Hematopoietic multipotent progenitor cell treated with erythropoietin and hydrocortisone succinate and interleukin-3 and kit ligand, for 15 days (in vitro differentiated cells): Measurements from ENCODE around the gene ENOX2.
"Not testable (repeated sequence)": the region's sequence is repeated elsewhere in the genome, so short reads cannot be mapped to it uniquely, and the experiment has no call there.

ENCODE experiments used
- DNase-seq: peaks from one replicate; pipeline ENCODE4 v3.0.0-alpha.2; 2015; ENCODE audit warnings: low spot score

The ENOX2 gene

DNA sequence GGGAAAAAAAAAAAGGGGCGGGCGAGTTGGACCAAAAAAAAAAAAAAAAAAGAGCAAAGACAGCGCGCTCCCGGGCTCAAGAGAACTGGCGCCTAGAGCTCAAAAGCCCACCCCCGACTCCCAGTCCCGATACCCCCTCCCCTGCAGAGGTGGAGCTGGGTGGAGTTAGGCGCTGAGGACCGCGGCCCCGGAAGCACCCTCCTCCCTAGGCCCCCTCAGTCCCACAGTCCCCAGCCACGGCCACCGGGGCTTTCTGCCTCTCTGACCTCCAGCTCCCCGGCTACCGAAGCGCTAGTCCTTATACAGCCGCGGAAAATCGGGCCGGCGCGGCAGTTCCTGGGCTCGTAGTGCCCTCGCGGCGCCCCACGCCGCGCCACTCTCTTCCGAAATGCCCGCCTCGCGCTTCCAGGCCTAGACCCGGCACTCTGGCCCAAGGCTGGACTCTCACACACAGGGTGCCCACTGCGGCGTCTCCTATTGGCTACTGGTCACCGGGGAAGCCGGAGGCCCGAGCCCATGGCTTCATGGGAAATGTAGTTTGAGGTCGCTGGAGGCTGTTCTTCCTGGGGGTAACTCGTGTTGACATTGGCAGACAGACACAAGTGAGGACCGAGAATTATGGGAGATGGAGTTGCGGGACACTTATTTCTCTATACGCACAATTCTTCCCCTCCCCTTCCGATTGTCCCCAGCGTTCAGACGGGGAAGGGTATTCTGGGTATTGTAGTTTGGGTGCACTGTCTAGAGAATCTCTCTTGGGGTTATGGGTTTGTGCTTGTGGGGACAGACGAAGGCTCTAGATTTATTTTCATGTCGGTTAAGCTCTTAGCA, at the start of gene ENOX2:
TSS of gene ENOX2 (minus strand) at position 427 of the 831 bp plus-strand sequence. CDS start 199,993 bp downstream, outside the sequence.
- DNase-seq: peak; percentile 79

DNA sequence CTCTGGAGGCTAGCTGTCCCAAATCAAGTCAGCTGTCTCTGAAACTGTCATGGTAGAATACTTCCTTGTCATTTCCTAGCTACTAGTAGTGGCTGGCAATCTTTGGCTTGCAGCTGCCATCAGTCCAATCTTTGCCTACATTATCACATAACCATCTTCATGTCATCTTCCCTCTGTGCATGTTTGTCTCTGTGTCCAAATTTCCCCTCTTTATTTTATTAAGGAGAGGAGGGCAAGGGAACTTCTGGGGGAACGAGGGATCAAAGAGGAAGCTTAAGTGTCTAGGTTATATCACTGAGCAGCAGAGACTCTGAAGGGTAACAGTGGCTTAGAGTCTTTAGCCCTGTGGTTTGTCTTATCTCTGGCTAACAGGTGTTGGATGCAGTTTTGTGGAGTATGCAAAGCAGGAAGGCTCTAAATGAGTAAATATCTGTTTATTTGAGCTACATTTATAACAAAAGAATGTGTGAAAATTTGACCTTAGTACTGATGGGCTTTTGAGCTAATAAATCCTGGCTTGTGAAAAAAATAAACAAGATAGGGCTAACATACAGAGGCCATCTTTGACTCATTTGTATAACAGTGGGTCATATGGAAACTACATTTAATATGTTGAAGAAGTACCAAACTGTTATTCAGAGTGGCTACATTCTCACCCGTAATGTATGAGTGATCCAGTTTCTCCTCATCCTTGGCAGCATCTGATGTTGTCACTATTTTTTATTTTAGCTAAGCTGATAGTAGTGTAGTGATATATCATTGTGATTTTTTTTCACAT, 49.4 kb upstream of the ENOX2 start:
- DNase-seq: peak; percentile 28

DNA sequence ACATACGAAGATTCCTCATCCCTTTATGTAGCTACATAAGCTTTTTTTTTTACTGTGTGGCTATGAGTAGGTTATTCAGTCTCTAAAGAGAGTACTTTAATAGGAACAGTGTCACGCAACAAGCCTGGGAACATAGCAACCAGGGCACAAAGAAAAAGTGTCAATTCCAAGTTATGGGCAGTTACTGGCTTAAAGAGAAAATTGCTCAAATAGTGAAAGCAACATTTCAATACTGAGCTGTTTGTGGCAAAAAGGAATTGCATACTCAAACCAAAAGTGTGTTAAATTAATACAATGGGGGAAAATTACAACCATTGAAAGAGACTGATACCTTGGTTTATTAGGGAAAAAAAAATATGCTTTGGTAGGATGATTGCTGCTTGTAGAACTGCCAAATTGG, 41.2 kb upstream of the ENOX2 start:
- no peak for DNase-seq

- DNase-seq: no peak
Observed at GRCh38 chrX:130937101-130937500, 34.1 kb upstream of the ENOX2 start.

DNA sequence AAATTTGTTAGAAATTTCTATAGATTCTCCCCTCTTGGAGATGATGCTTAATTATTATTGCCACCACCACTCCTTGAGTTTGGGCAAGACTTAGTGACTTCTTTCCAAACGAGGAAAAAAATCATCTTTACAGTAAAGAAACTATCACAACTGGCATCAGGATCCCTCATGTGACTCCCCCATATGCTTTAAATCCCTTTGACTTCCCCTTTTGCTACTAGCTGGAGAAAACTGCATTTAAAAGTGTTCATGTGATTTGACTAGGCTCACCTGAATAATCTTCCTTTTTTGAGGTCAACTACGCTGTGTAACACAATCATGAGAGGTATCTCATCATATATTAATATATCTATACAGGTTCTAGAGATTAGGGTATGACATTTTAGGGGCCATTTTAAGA, 30.3 kb upstream of the ENOX2 start:
- DNase-seq: no peak

DNA sequence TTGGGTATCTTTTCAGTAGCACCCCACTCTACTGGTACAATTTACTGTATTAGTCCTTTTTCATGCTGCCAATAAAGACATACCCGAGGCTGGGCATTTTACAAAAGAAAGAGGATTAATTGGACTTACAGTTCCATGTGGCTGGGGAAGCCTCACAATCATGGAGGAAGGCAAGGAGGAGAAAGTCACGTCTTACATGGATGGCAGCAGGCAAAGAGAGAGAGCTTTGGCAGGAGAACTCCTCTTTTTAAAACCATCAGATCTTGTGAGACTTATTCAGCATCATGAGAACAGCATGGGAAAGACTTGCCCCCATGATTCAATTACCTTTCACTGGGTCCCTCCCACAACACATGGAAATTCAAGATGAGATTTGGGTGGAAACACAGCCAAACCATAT, 17.4 kb upstream of the ENOX2 start:
- DNase-seq: not testable (repeated sequence)

DNA sequence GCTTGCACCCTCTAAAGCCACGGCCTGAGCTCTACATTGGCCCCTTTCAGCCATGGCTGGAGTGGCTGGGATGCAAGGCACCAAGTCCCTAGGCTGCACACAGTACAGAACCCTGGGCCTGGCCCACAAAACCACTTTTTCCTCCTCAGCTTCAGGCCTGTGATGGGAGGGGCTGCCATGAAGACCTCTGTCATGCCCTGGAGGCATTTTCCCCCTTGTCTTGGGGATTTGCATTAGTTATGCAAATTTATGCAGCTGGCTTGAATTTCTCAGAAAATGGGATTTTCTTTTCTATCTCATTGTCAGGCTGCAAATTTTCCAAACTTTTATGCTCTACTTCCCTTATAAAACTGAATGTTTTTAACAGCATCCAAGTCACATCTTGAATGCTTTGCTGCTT, 16.7 kb upstream of the ENOX2 start:
- not testable (repeated sequence) for DNase-seq

- DNase-seq: not testable (repeated sequence)
Observed at GRCh38 chrX:130918498-130918897, 15.5 kb upstream of the ENOX2 start.

GRCh38 chrX:130916636-130917422, 13.8 kb upstream of the ENOX2 start:
- peak; percentile 49 for DNase-seq

DNA sequence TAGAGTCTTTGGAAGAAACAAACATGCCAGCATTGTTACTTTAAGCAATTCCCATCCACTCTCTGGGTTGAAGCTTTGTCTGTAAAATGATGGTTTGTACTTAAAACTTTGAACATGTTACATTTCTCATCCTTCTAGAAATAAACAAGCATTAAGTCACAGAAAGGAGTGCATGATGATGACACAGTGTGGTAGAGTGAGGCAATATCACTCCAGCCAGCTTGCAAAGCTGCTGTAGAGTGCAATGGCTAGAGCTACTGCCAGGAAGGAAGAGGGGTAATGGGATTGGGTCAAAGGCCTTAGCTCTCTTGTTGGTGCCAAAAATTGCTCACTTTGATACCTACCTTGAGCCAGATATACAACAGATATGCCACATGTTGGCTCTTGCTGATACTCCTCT, 12.3 kb upstream of the ENOX2 start:
- no peak for DNase-seq

- DNase-seq: no peak
Observed at GRCh38 chrX:130909469-130910136, 6.6 kb upstream of the ENOX2 start.

- no peak for DNase-seq
Observed at GRCh38 chrX:130906776-130907175, 3.8 kb upstream of the ENOX2 start.

DNA sequence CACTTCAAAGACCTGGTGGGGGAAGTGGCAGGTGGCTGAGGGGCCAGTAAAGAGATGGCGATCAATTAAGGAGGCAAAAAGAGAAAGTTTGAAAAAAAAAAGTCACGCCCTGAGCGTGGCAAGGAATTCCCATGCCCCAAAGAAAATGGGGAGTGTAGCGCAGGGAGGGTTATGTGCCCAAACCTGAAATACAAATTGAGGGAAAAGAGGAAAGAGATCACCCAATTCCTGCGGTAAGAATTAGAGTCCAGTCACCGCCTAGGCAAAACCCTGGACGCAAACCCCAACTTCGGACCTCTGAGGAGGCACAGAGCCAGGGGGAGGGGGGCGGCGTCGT, 595 bp downstream of the ENOX2 start:
- no peak for DNase-seq

DNA sequence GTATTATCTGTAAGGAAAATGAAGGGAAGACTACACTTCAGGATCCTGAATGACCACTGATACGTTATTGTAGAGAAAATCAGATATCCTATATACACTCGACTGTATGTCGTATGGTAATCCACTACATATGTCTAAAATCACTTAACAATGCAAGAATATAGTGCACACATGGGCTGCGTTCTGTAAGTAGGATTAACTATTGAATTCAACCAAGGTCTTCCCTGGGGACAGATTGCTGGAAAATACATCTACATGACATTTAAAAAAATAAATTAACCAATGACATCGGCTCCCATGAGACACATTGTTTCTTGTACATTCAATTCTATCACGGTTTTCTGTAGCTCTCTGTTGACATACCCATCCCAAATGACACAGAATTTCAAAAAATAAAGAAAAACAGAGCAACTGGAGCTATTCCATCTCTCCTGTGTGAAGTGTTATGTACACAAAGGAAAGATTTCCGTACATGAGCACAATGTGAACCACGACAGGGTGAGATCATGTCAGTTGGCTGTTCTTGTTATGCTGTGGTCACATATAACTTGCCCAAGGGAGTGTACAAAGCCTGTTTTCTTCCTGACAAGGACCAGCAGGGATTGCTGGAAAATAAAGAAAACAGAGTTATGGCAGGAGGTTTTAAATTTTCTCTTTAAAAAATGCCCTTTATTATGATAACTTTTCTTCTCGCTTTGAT, 6.1 kb downstream of the ENOX2 start:
- no peak for DNase-seq

DNA sequence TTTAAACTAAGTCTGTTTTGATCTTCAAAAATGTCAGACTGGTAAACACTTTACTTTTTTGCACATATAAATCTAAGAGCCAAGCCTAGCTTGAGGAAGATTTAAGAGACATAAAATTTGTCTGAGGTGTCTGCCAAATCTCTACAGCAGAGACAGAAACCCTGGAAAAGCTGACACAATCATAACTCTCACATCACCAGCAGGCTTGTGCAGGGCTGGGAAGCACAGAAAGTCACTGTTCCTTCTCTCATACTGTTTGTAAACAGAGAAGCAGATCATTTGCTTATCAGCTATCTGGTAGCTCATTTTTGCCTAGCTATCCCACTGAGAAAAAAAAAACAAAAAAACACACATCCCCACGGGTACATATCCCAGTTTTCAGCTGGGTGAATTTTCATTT, 7.0 kb downstream of the ENOX2 start:
- no peak for DNase-seq

GRCh38 chrX:130895299-130895698, 7.7 kb downstream of the ENOX2 start:
- no peak for DNase-seq

GRCh38 chrX:130893356-130894085, 9.5 kb downstream of the ENOX2 start:
- no peak for DNase-seq

- DNase-seq: no peak
Observed at GRCh38 chrX:130887376-130887775, 15.6 kb downstream of the ENOX2 start.

DNA sequence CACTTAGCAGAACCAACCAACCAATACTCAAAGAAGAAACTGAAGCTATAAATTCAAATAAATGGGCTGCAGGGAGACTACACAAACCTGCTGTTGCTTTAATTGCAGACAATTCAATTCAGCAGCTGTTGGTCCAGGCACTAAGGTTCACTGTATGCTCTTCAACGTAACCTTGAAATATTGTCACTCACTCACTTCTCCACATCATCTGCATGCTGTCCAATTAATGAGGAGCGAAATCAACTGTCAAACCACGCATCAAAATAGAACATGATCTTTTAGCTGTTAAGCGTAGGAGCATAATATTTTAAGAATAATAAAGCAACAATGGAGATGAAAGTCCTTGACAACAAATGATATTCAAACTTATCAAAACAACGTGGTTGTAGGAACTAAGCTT, 17.0 kb downstream of the ENOX2 start:
- DNase-seq: no peak

DNA sequence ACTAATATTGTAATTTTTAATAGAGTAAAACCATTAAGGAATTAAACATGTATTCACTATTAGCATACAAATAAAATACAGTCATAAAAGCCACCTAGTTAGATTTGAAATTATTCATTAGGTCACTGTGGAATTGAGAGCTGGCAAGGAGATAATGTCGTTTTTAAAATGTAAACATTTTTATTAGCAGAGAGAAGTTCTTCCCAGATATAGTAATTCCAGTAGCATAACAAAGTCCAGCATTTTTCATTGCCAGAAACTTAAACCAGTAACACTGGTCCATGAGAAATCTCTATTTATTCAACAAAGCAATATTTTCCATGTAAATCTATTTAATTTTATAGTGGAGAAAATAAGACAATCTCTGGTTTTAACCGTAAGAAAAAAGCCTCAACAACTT, 17.5 kb downstream of the ENOX2 start:
- DNase-seq: no peak

DNA sequence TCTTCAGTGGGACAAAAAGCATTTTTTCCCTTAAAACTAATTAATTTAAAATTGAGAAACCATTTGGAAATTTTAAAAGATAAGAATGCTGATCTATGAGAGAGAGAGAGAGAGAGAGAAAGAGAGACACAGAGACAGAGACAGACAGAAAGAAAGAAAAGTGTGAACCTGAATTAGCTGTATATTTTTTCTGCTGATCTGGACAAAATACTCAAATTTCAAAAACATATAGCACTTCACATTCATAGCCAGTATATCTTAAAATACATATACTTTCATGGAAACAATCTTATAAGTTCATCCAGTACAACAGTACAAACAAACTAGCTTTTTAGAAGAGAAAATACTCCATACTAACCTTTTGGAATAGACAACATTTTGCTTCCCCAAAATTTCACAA, 18.4 kb downstream of the ENOX2 start:
- no peak for DNase-seq
